Measurements from ENCODE around the gene SEMA3C.

SEMA3C gene

GRCh38 chr7:80946858-80947257, 28.0 kb upstream of the SEMA3C start:
- TF ChIP-seq ISL1 (CRISPR knock-in tag; IDR thresholded peaks at IDR 0.05): no peak
- ATAC-seq: no peak

GRCh38 chr7:80945976-80946375, 27.1 kb upstream of the SEMA3C start:
- ATAC-seq: no peak
- no peak for TF ChIP-seq ZNF70 (CRISPR knock-in tag; IDR thresholded peaks at IDR 0.05)
- TF ChIP-seq, protein P1, sequence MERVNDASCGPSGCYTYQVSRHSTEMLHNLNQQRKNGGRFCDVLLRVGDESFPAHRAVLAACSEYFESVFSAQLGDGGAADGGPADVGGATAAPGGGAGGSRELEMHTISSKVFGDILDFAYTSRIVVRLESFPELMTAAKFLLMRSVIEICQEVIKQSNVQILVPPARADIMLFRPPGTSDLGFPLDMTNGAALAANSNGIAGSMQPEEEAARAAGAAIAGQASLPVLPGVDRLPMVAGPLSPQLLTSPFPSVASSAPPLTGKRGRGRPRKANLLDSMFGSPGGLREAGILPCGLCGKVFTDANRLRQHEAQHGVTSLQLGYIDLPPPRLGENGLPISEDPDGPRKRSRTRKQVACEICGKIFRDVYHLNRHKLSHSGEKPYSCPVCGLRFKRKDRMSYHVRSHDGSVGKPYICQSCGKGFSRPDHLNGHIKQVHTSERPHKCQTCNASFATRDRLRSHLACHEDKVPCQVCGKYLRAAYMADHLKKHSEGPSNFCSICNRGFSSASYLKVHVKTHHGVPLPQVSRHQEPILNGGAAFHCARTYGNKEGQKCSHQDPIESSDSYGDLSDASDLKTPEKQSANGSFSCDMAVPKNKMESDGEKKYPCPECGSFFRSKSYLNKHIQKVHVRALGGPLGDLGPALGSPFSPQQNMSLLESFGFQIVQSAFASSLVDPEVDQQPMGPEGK (CRISPR knock-in tag; IDR thresholded peaks at IDR 0.05; ENCODE audit: borderline replicate concordance): no peak
- no peak for TF ChIP-seq TSHZ2 (CRISPR knock-in tag; IDR thresholded peaks at IDR 0.05)
- no peak for TF ChIP-seq TCF4 (CRISPR knock-in tag; IDR thresholded peaks at IDR 0.05; ENCODE audit: borderline replicate concordance)
- no peak for TF ChIP-seq ZFP3 (CRISPR knock-in tag; IDR thresholded peaks at IDR 0.05)

DNA sequence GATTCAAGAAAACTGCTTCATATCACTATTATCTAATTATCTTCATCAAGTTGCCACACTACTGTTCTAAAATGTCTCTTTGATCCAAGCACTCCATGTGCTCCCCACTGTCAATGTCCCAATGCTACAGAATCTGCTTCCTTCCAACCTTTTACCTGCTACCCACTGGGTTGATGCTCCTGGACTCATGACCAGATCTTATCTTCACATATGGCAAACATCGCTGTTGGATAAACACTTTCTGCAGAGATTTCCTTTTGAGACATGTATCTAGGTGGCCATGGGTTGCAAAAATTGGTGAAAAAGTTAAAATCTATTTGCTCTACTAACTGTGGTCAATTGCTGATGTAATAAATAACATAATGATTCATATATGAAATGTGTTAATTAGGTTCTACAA, 24.5 kb upstream of the SEMA3C start:
- TF ChIP-seq ESRRG (CRISPR knock-in tag; IDR thresholded peaks at IDR 0.05) (no peak), ZFP3 (CRISPR knock-in tag; IDR thresholded peaks at IDR 0.05) (no peak), TSHZ2 (CRISPR knock-in tag; IDR thresholded peaks at IDR 0.05) (no peak), CSDC2 (CRISPR knock-in tag; IDR thresholded peaks at IDR 0.05) (no peak), PPARA (CRISPR knock-in tag; IDR thresholded peaks at IDR 0.05; ENCODE audit: borderline replicate concordance) (no peak), ZNF70 (CRISPR knock-in tag; IDR thresholded peaks at IDR 0.05) (no peak), ISL1 (CRISPR knock-in tag; IDR thresholded peaks at IDR 0.05) (no peak), TCF4 (CRISPR knock-in tag; IDR thresholded peaks at IDR 0.05; ENCODE audit: borderline replicate concordance) (no peak), SNAI2 (CRISPR knock-in tag; IDR thresholded peaks at IDR 0.05) (no peak), ARNTL (CRISPR knock-in tag; IDR thresholded peaks at IDR 0.05; ENCODE audit: borderline replicate concordance, low read depth) (no peak), TOX (CRISPR knock-in tag; IDR thresholded peaks at IDR 0.05; ENCODE audit: borderline replicate concordance) (no peak), GLIS3 (CRISPR knock-in tag; IDR thresholded peaks at IDR 0.05) (no peak), OSR1 (CRISPR knock-in tag; IDR thresholded peaks at IDR 0.05) (no peak), ZFP30 (CRISPR knock-in tag; IDR thresholded peaks at IDR 0.05) (no peak), ZC3H10 (CRISPR knock-in tag; IDR thresholded peaks at IDR 0.05) (no peak)
- TF ChIP-seq, protein P1 (CRISPR knock-in tag; IDR thresholded peaks at IDR 0.05; ENCODE audit: borderline replicate concordance): no peak
- TF ChIP-seq, protein P2, sequence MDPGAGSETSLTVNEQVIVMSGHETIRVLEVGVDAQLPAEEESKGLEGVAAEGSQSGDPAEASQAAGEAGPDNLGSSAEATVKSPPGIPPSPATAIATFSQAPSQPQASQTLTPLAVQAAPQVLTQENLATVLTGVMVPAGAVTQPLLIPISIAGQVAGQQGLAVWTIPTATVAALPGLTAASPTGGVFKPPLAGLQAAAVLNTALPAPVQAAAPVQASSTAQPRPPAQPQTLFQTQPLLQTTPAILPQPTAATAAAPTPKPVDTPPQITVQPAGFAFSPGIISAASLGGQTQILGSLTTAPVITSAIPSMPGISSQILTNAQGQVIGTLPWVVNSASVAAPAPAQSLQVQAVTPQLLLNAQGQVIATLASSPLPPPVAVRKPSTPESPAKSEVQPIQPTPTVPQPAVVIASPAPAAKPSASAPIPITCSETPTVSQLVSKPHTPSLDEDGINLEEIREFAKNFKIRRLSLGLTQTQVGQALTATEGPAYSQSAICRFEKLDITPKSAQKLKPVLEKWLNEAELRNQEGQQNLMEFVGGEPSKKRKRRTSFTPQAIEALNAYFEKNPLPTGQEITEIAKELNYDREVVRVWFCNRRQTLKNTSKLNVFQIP (CRISPR knock-in tag; IDR thresholded peaks at IDR 0.05; ENCODE audit: borderline replicate concordance, low read depth): no peak
- no peak for ATAC-seq

All from SK-N-SH treated with all-trans-retinoic acid at 6 μM for 48 hours (cell line).